GM18951 (cell line): Measurements from ENCODE around the gene FCN3.

Experiments
- POLR2A ChIP-seq: IDR thresholded peaks from 4 replicates; pipeline ENCODE4 v1.6.1; 2011; ENCODE audit warnings: mild to moderate bottlenecking; ENCODE audit not compliant: insufficient read length, insufficient read depth; ENCODE audit errors: extremely low read depth
- in situ Hi-C: fragments of 300-500 bp; cut with MboI; formaldehyde crosslinking; loops from one replicate; pipeline ENCODE4 v1.12.0; 2022; ENCODE audit warnings: low sequenced_read_pairs, mixed read lengths, inconsistent platforms; ENCODE audit not compliant: unreplicated experiment

Gene FCN3

GRCh38 chr1:27380224-27380623, 5.6 kb upstream of the FCN3 start:
- in situ Hi-C loops: no loop called here
- no peak for TF ChIP-seq POLR2A

DNA sequence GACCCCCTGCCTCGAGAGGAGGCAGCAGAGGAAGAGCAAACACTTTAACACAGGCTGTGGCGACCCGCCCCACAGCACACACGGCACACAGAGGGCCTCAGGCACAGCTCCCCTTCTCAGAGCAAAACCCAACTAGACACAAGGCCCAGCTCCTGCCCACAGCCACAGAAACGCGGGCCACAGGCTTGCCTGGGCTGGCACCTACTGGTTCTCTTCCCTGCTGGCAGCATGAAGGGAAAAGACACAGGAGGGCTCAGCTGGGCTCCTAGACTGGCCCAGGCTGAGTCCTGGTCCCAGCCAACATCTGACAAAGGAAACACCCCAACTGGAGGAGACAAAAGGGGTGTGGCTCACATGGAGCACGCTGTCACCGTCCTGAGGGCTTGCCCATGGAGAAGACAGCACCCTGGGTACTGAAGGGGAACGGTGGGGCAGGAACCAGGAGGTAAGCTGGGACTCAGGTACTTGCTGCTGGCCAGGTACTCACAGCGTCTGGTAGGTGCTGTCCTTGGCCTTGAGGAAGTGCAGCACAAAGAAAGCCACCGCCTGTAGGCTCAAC, 5.0 kb upstream of the FCN3 start:
- no peak for TF ChIP-seq POLR2A
- in situ Hi-C loops: no loop called here

DNA sequence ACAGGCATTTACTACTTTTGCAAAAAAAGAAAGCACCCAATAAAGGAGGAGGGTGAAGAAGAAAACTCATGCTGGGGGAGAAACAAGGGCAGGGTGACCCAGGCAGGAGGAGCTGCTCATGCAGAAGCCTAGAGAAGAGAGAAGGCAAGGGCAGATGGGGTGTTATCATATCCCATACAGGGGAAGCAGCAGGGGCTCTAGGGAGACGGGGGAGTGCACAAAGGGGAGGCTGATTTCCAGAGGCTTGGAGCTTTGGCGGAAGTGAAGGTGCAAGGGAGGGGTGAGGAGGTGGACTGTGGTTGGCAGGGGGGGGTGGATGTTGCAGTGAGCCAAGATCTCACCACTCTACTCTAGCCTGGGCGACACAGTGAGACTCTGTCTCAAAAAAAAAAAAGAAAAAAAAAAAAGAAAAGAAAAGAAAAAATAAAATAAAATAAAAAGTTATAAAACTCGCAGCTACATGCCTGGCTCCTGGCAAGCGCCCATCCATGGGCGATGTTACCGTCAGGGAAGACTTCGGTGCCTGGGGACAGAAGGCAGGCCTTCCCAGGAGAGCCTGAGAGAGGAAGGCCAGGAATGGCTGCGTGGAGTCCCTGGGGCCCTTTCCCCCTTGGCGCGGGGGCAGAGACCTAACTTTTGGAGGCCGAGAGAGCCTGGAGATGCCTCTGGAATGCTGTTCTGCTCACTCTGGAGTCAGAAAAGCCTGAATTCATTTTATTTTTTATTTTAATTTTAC, 3.3 kb upstream of the FCN3 start:
- in situ Hi-C loops: no loop called here
- no peak for TF ChIP-seq POLR2A

DNA sequence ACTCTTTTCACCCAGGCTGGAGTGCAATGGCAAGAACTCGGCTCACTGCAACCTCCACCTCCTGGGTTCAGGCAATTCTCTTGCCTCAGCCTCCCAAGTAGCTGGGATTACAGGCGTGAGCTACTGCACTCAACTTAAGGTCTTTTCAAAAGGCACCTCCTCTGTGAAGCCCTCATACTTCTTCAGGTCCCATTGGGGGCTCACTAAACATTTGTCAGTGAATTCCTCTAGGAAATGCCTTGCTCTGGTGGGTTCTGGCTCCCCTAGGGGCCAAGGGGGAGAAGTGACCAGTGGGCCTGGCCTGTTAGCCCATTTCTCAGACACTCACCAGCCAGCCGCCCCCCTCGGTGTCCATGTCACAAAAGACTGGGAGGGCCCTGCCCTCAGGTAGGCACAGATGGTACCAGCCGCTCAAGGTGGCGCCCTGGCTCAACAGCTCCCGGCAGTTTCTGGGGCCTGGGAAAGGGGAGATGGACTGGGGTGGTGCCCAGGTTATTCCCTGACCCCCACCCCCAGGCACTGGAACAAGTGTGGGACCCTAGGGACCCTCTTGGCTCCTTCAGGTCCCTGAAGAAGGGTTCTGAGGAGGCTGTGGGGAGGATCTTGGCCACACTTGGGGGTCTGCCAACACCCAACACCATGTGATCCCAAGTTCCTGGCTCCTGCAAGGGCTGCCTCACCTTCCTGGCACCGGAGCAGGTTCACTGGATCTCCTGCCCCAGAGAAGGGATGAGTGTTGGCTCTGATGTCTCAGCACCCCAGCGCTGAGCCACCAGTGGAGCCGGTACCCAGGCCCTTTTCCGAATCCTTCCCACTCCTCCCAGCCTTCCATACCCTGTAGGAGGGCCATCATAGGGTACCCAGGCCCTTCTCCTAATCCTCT, 1.6 kb downstream of the FCN3 start:
- no peak for TF ChIP-seq POLR2A
- in situ Hi-C loops: no loop called here

- in situ Hi-C loops: no loop called here
- no peak for TF ChIP-seq POLR2A
These were observed 2.4 kb downstream of the FCN3 start for GRCh38 chr1:27372022-27372807.

DNA sequence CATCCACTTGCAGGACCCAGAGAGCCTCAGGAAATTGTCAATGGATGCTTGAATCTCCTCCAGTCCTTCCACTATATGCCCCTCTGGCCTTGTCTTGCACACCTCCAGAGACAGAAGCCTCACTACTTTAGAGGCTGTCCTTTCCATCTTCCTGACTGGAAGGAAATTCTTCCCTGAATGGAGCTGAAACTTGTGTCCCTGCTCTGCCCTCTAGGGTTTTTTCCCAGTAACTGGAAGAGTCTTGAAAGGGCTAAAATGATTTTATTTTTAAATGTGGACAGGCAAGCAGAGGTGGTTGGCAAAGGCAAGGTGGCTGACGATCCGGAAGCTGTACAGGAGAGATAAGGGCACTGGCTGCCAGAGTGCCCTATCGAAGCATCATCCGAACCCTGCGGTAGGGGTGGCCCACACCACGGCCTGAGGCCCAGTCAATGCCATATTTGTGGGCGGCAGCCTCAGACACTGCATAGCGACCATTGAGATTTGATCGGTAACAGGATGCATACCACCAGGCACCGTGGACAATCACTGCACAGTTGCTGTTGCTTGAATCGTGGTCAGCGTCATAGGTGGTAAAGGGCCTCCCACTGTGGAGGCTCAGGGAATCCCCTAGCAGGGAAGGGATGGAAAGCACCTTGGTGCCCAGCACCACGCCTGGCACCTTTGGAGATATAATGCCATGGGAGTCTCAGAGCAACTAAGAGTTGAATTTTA, 5.6 kb downstream of the FCN3 start:
- in situ Hi-C loops: no loop called here
- TF ChIP-seq POLR2A: no peak

DNA sequence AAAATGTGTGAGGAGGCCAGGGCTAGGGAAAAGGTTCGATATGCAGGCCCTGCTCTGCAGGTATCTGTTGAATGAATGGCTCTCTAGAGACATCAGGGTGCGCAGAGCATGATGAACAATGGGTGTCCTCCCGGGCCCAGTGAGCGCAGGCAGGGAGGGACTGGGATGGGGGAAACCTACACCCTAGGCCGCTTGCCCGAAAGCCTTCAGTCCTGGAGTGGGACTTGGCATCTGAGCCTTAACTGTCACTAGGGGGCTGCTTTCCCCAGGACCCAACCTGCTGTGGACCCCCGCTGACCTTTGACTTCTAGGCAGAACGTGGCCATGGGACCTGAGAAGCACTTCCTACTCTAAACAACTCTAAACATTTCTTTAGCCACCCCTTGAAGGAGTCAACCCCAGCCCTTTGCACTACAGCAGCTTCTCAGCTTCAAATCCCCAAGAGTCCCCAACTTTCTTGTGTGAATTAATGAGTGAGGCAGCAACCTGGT, 7.4 kb downstream of the FCN3 start:
- TF ChIP-seq POLR2A: no peak
- in situ Hi-C loops: no loop called here

DNA sequence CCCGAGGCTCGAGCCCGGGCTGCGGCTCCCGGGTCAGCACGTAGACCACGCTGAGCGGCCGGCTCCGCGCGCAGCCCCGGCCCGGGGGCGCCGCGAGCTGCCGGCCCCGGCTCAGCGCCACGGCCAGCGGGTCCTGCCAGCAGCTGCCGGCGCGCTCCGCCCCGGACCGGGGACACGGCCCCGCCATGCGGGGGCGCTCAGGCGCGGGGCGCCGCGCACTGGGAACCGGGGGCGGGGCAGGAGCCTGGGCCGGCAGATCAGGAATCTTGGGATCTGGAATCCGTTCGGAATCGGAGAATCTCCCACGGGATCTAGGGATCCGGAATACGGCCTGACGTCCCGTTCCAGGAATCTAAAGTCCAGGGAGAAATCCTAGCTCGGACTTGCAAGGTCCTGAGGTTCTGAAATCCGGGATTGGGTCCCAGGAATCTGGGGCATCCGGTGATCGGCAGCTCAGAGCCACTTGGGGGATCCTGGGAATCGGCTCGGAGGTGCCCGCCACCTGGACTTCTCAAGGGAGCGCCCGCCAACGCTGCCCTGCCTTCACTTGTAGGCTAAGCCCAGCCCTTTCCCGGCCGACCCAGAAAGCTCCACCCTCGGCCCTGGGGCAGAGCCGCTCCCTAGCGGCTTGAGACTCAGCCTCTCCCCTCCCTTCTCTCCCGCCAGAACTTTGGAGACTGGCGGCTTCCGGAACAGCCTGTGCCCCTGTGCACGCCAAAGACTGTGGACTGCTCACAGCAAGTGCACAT, 8.0 kb downstream of the FCN3 start, which contains the start of gene MAP3K6:
Gene MAP3K6, minus strand, starts transcription at position 551 of the 749 bp plus-strand sequence. Its CDS starts 364 bp downstream, at position 187.
- in situ Hi-C loops: no loop called here
- TF ChIP-seq POLR2A: no peak

DNA sequence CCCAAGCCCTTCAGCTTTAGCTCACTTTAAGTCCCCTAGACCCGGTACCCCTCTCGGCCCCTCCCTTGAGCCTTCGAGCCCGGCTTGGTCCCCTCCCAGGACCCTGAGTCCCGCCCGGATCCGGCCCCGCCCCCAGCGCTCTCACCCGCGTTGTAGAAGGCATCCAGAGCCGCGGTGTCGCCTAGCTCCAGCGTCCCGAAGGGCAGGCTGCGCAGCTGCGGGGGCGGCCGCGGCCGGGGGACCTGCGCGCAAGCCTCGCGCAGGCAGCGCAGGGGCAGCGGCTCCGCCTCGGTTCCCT, 8.6 kb downstream of the FCN3 start:
- TF ChIP-seq POLR2A: peak; percentile 31

GRCh38 chr1:27365372-27366112, 9.1 kb downstream of the FCN3 start:
- peak; percentile 51 for TF ChIP-seq POLR2A
- in situ Hi-C loops: no loop called here

More for the DNA sequence above, 8.6 kb downstream of the FCN3 start:
- in situ Hi-C loops: no loop called here
